ENCODE data around the gene SPACA9.

DNA sequence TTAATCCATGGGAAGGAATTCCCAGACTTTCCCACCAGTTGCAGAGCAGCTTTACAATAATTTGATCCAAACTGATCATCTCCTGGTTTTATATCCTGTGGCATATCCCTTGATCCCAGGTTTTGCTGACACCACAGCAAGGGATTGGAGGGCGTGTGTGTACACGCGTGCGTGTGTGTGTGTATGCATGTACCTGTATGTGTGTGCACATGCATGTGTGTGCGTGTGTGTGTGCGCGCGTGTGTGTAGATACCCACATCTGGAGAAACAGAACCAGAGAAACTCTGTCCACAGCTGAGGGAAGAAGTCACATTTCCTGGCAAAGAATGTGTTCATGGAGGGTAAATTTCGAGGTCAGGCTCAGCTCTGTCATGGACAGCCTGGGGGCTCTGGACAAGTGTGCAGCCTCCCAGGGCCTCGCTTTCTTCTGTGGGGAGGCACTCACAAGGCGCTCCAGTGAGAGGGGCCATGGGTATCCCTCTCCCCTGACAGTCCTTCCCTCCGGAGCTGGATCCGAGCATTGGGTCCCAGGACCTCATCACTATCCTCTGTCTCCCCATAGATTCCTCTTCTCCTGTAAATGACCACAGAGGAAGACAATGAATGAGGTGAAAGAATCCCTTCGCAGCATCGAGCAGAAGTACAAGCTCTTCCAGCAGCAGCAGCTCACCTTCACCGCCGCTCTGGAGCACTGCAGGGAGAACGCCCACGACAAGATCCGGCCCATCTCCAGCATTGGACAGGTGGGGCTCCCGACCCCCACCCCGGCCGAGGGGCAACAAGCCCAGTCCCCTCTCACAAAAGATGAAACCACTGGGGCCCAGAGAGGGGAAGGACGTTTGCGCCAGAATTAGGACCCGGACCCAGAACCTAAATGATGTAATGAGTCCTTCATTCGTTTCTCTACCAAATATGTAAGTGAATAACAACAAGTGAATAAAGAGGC, 4.9 kb downstream of the SPACA9 start:
- no peak for TF ChIP-seq POLR2A (IDR thresholded peaks at IDR 0.05)
- TF ChIP-seq, protein P1, sequence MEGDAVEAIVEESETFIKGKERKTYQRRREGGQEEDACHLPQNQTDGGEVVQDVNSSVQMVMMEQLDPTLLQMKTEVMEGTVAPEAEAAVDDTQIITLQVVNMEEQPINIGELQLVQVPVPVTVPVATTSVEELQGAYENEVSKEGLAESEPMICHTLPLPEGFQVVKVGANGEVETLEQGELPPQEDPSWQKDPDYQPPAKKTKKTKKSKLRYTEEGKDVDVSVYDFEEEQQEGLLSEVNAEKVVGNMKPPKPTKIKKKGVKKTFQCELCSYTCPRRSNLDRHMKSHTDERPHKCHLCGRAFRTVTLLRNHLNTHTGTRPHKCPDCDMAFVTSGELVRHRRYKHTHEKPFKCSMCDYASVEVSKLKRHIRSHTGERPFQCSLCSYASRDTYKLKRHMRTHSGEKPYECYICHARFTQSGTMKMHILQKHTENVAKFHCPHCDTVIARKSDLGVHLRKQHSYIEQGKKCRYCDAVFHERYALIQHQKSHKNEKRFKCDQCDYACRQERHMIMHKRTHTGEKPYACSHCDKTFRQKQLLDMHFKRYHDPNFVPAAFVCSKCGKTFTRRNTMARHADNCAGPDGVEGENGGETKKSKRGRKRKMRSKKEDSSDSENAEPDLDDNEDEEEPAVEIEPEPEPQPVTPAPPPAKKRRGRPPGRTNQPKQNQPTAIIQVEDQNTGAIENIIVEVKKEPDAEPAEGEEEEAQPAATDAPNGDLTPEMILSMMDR (IDR thresholded peaks at IDR 0.05): no peak

Measured in uterus (tissue), 2 donors.